HG02840 (cell line): ENCODE measurements around the gene STOX2.
"Not testable (repeated sequence)": the region's sequence is repeated elsewhere in the genome, so short reads cannot be mapped to it uniquely, and the experiment has no call there.

Source experiments
- ATAC-seq: cut with Tn5 transposase; IDR thresholded peaks from one replicate; pipeline ENCODE4 v1.9.1; 2021; ENCODE audit warnings: mild to moderate bottlenecking, moderate library complexity, moderate number of reproducible peaks; ENCODE audit not compliant: unreplicated experiment, low FRiP score

STOX2 gene

DNA sequence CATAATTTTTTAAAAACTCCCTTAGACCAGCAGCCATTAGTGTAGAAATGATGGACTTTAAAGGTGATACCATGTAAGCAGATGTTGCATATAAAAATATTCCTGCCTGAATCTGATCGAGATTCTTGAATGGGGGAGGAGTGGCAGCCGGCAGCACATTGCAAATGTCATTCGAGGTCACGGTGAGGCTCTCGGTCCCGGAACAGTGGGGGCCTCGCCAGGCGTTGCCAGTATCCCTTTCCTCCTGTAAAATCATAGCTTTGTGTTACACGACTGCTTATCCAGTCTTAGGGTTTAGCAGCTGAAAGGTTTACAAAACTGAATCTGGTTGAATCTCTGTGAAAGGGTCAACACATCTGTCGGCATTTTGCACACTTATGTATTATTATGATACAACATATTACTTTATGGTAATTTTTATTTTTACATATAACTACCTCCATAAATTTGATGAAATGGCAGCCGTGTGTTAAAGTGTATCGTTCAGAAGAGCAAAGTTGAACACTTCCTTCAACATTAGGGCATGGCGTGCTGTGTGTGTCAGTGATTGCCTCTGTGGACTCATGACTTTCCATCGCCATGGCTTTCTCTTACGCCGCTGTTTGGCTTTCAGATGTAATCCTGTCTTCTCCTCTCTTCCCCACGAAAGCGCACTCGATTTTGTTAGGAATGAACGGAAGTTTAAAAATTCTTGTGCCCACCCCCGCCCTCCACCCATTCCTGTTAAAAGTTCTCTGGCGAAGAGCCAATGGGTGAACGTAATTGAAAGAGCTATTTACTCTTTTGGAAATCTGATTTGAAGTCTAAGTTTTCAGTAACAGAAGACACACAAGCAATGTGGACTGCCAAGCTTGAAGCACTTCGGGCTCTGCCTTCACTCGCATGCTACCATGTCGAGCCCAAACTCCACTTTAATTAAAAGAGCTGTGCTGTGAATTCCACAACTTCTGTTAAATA, 114.8 kb downstream of the STOX2 start:
- no peak for ATAC-seq

DNA sequence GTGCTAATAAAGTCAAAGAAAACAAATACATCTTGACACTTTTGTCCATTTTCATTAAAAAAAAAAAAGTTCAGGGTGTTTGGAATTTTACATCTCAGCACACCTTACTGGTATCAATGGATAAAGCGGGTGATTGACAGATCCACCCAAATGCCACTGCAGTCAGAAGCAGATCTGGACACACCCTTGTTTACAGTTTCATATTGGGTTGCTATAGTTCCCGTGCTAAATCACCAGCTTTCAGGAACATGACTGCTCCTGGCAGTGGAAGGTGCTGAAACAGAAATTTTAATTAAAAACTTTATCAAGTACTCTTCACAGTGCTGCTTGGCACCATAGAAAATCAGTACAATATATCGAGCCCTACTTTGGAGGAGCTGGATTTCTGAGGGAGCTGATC, 116.3 kb downstream of the STOX2 start:
- ATAC-seq = no peak

DNA sequence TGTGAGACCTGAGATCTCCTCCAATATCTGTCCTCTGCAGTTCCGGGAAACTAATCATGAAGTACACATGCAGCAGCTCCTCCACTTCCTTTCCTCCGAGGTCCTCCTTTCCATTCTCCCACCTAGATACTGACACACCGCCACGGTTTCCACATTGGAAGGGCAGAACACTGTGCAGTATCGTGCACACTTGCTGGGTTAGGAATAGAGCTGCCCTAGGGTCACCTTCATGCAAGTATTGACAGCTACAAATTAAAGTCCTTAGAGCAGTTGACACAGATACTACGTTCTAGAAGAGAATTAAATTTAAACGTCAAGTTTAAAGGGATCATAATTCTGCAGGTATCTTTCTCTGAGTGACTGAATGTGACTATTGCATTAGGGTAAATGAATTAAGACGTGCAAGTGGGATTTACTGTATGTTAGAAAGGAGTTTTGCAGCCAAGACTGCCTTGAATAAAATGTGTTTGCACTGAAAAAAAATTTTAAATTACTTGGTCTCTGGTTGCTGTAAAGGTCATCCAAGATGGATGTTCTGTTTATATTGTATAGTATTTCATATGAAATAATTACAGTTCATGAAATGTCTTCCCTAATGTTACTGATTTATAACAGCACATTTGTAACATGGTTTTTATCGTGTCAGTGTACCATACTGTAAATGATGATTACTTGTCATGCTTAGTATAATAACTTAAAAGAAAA, 117.7 kb downstream of the STOX2 start:
- no peak for ATAC-seq

DNA sequence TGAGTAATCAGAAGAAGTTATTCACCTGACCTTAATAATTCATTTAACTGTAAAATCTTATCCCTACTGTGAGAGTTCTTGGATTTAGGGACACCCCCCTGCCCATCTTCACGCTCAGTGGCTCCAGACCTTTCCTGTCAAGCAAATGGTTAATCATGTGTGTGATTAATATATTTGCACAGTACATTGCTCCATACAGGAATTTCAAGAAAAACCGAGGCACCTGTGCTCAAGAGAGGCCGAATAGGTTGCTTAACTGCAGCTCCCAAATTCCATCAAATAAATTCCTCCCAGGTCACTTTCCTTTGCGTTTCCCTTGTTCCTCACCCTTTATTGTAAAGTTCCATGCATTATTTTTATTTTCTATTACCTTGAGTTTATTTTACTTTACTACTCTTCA, 119.5 kb downstream of the STOX2 start:
- no peak for ATAC-seq

DNA sequence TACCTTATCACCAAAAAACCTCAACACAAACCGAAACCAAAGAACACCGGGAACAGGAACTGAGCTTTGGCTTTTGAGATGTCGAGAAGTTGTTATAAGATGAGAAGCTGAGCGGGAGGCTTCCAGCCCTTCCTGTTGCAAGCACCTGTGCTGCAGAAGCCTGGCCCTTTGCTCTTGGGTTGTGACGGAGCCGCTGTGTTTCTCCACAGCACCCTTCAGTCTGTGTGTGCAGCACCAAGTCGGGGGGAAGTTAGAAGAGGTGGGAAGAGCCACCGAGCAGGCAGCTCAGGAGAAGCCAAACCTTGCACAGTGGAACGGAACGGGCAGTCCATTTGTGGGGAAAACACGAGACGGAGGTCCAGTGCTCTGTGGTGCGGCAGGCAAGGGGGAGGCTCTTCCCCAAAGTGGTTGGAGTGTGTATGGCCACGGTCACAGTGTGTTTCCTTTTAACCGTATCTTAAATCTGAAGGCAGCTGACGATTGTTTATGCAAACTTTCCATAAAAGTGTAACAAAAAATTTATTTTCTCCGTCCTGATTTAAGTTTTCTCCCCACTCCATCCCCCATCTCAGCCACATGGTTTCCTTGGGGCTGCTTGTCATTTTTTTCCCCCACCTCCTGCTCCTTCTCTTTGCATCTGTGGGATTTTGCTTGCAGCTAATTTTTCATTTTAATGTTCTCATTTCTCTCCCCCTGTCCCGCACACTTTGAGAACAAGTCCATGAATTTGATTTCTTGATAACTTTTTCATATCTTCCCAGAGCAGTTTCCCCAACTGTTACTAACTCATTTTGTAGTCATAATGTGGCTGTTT, 123.7 kb downstream of the STOX2 start:
- no peak for ATAC-seq

DNA sequence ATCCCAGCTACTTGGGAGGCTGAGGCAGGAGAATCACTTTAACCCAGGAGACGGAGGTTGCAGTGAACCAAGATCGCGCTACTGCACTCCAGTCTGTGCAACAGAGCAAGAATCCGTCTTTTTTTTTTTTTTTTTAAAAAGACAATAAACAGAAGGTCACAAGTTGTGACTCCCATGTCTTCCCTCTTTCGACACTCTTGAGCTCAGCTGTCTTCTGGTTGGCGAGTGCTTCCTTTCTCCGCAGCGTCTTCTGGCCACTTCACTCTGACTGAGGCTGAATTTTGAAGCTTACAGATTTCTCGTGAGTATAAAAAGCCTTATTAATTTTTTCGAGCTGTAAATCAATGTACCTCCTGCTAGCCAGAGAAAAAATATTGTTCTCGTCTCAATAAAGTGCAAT, 124.9 kb downstream of the STOX2 start:
- ATAC-seq = no peak

DNA sequence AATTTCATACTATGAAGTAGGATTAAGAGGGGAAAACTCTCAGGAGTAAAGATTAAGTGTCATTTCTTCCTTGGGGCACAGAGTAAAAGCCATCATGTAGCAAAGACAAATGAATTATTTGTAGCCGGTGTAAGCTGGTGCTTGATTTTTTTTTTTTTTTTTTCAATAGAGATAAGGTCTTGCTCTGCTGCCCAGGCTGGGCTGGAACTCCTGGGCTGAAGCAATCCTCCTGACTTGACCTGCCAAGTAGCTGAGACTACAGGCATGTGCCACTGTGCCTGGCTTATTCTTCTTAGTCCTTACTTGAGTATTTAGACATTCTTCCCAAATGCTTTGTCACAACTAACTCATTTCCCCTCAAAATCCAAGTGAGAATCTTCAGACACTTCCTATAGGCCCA, 125.7 kb downstream of the STOX2 start:
- no peak for ATAC-seq

DNA sequence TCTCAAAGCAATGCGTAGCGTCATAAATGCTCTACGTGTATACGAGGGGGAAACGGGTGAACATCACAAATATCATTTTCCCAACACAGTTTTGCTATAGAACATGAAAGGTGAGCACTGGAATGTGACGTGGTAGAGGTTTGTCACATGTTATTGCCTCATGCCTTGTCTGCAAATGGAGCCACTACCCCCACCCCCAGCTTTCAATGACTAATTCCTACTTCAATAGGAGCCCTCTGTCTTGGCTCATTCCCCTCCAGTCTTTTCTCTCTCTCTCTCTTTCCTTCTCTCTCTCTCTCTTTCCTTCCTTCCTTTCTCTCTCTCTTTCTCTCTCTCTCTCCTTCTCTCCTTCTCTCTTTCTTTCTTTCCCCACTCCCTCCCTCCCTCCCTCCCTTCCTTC, 127.0 kb downstream of the STOX2 start:
- no peak for ATAC-seq

DNA sequence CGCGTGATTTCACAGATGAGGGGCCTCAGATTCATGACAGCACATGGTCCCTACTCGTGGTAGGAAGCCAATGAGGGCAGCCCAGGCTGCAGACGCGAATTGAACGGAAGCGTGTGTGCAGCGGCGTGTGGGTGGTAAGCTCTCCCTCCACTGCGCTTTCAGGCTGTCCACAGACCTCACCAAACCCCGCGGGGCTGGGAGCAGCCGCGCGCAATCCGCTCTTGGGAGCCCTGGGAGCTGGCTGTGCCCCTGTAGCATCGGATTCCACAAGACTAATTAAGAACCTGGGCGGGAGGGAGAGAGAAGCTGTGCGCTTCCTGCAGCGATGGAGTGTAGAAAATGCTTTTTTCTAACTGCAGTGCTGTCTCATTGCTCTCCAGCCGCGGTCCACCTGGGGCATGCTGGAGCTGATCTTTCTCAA, 134.9 kb downstream of the STOX2 start:
- ATAC-seq = no peak

DNA sequence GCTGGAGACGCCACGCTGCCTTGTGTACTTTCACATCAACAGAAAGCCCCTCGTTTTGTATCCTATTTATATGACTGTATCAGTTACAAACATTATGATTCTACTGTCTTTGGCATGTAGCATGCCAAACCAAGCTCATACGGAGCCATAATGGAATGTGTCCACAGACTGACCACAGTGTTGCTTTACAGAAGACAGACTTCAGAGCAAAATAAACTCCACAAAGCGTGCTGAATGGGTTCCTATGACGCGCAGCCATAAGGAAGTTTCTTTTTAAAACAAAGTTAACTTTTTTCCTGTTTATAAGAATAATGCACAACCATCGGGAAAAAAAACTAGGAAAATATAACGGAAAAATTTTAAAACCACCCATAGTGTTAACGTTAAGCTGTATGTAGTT, 136.0 kb downstream of the STOX2 start:
- ATAC-seq = no peak

DNA sequence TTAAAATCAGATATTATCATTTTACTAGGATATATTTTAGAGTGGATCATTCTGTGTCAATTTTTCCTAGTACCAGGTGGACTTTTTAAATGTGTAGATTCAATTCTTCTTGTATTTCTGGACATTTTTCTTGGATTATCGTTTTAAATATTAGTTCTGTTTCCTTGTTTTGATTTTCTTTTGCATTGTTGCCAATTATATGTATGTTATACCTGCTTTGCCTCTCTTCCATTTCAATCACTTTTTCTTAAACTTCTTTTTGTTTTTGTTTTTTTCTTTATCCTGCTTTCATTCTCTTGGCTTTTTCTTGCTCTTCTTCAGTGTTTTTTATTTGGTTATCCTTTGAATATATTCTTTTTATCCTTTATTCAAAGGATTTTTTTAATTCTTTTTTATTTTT, 141.0 kb downstream of the STOX2 start:
- no peak for ATAC-seq

DNA sequence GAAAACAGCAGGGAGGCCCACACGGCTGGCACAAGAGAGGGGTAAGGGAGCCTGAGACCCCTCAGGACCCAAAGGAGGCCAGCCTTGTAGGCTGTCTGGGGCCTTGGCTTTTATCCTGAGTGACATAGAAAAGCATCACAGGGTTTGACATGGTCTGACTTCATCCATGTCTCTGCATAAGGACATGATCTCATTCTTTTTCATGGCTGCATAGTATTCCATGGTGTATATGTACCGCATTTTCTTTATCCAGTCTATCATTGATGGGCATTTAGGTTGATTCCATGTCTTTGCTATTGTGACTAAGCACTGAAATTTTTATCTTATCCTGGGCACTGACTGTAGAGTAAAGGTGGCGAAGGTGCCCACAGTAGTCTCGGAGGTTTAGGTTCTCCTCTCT, 146.2 kb downstream of the STOX2 start:
- ATAC-seq = not testable (repeated sequence)

DNA sequence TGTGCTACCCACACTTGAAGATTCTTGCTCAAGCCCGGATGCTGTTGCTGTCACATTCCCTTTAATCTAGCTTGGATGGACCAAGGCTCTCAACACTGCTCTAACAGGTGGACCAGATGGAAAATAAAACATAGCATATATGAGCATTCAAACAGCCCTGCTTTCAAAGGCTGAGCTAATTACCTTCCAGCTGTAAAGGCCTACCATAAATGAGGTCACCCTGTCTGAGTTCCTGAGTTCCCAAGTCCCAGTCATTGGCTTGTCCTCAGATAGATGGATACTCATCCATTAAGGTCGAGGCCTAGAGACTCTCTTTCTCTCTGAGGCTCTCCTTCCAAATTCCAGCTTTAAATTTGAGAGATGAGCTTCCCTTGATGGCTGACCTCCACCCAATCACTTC, 147.5 kb downstream of the STOX2 start:
- no peak for ATAC-seq

DNA sequence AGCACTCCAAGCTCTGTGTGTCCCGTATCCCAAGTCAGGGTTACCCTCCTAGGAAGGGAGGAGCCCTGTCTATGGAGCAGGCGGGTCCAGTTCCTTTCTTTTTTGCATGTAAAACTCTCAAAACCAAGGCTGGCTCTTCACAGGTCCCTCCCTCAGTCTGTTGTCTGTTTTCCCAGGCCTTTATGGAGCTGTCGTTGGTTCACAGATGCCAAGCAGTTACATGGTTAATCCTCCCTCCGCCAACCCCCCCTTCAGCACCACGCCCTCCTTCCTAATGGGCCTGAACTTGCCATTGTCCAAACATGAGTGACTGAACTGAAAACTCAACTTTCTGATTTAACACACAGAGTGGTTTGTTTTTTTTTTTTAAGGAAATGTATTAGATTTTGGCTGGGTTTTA, 148.3 kb downstream of the STOX2 start:
- ATAC-seq = no peak

DNA sequence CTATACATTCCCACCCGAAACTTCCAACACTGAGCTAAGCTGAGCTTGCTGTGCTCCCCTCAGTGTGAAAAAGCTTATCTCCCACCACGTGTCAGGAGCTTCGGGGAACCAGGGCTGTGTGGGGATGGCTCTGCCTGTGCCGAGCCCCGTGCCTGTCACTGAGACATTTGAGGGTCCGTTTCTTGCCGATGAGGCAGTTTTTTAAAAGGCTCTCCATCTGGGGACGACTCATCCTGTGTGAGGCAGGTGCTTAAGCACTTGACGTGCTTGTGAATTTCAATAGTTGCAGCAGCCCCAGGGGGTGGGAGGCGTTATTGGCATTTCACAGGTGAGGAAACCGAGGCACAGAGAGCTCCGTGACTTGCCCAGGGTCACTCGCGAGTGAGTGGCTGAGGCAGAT, 151.8 kb downstream of the STOX2 start:
- ATAC-seq = no peak

DNA sequence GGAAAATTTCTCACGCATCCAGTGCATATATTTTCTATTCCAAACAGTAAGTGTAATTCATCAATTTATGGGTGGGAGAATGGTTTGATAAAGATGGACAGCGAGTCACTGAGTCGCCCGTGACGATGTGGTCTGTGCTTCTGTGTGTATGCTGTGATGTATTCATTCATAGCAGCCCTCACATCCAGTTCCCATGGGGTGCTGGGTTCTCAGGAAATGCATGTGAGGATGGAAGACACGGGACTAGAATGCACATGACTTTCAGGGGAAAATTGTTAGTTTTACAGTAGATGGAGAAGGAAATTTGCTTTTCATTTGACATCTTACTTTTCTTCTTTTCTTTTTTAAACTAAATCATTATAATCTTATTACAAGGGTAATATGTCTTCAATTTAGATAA, 152.9 kb downstream of the STOX2 start:
- ATAC-seq = no peak

DNA sequence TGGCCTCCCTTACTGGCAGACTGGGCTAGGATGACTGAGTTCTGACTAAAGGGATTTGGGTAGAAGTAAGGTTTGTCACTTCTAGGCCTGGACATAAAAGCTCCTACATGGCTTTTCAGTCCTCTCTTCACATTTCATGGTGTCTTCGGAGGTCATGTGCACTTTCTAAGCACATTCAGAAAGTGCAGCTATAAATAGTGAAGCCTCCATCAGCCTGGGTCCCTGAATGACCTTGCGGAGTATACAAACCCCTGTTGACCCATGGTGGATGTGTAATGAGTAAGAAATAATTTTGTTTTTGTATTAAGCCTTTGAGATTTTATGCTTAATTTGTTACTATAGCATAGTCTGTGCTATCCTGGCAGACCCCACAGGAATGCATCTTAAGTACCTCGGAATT, 154.0 kb downstream of the STOX2 start:
- no peak for ATAC-seq

DNA sequence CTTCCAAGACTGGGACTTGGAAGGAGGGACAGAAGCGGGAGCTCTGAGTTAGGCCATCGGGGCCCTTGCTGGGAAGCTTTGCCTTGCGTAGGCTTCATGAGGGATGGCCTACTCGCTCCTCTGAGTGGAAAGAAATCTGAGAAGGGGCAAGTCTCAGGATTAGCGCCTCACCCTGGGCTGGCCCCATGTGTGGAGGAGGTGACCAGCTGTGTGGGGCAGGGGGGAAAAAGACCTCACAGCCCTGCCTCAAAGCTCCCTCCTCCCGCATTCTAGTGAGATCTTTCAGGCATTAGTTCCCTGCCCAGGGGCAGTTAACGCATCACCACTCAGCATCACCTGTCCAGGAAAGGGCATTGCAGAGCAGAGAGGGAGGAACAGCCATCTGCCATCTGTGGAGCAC, 156.5 kb downstream of the STOX2 start:
- ATAC-seq = no peak

DNA sequence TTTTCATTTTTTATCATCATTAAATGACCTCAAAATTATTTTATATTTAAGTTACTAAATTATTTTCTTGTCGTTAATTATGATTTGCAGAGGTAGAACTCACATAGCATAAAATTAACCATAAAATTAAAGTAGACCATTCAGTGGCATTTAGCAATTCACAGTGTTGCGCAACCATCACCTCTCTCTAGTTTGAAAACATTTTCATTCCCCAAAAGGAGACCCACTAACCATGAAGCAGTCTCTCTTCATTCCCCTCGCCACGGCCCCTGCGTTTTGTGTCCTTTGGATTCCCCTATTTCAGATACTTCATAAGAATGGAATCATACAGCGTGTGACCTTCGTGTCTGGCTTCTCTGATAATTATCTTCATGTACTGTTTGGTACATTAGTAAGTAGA, 157.7 kb downstream of the STOX2 start:
- no peak for ATAC-seq

DNA sequence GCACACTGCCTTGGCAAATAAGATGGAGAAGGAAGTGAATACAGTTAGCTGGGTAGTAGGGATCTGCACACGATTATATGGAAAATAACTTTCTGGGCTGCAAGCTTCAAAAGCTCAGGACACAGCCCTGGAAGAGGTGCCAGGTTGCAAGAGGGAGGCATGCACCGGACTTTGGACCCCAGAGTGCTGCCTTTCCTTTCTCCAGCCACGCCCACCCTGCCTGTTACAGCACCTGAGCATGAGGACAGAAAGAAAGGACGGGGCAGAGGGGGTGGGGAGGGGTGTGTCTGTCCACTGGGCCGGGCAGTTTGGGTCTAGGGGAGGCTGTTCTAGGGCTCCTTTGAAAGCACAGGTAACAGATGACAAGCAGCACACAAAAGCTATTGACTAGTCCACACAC, 159.8 kb downstream of the STOX2 start:
- no peak for ATAC-seq
